A673 (cell line): ENCODE results near the gene SHANK3. TPM values are rescaled to one million over a fixed set of nuclear protein-coding genes. Genes with fewer than 3 reads are reported as not detected.

Experiments
- BruUV-seq: library from RNA; stranded (reverse); fragments of 400-500 nt; replicated peaks from 2 replicates; lab custom pipeline; 2021; lab: Mats Ljungman, UMichigan
- CTCF ChIA-PET: fragments of 300-600 bp; sonication (Branson Sonifier 250); formaldehyde crosslinking; loops from one replicate; lab custom pipeline; 2022; ENCODE audit warnings: antibody characterized with exemption; lab: Charles Lee
- POLR2A ChIA-PET: fragments of 300-600 bp; sonication (Branson Sonifier 250); formaldehyde crosslinking; loops from one replicate; lab custom pipeline; 2022; ENCODE audit warnings: antibody characterized with exemption; ENCODE audit not compliant: low non-redundant PET; lab: Charles Lee
- DNase-seq: peaks from one replicate; pipeline ENCODE4 v3.0.0-alpha.2; 2015; ENCODE audit warnings: low spot score
- H3K27ac ChIP-seq: fragments of 200-600 bp; sonication (generic); 2 replicates; pipeline ENCODE4 v1.5.1; 2016; ENCODE audit warnings: mixed run types, low read depth, mild to moderate bottlenecking, mixed read lengths, antibody characterized with exemption, low read length; ENCODE audit not compliant: poor library complexity, severe bottlenecking
- H3K27me3 ChIP-seq: fragments of 200-600 bp; sonication (generic); replicated peaks from 2 replicates; pipeline ENCODE4 v1.6.1; 2017; ENCODE audit warnings: mixed run types, low read depth, mild to moderate bottlenecking, mixed read lengths, antibody characterized with exemption, low read length; ENCODE audit not compliant: insufficient read depth, poor library complexity
- H3K36me3 ChIP-seq: fragments of 200-600 bp; sonication (generic); 2 replicates; pipeline ENCODE4 v1.6.1; 2016; ENCODE audit warnings: mixed run types, mild to moderate bottlenecking, mixed read lengths, antibody characterized with exemption, low read length; ENCODE audit not compliant: insufficient read depth, poor library complexity, severe bottlenecking
- H3K4me1 ChIP-seq: fragments of 200-600 bp; sonication (generic); 2 replicates; pipeline ENCODE4 v1.6.1; 2017; ENCODE audit warnings: mixed run types, mild to moderate bottlenecking, mixed read lengths, antibody characterized with exemption, low read length; ENCODE audit not compliant: insufficient read depth, poor library complexity, severe bottlenecking
- H3K4me3 ChIP-seq: fragments of 200-600 bp; sonication (generic); 2 replicates; pipeline ENCODE4 v1.5.1; 2016; ENCODE audit warnings: low read depth, mixed run types, mild to moderate bottlenecking, mixed read lengths, low read length; ENCODE audit not compliant: poor library complexity, severe bottlenecking
- H3K9me3 ChIP-seq: fragments of 200-600 bp; sonication (generic); 2 replicates; pipeline ENCODE4 v1.6.1; 2016; ENCODE audit warnings: mixed run types, low read depth, mild to moderate bottlenecking, mixed read lengths, antibody characterized with exemption, low read length; ENCODE audit not compliant: poor library complexity, severe bottlenecking
- CTCF ChIP-seq: fragments of 300-800, 200-600 bp; sonication (generic); conservative IDR thresholded peaks from 2 replicates; pipeline ENCODE4 v1.5.1; 2017; ENCODE audit warnings: low read depth, mild to moderate bottlenecking, antibody characterized with exemption, low read length, moderate library complexity, mixed read lengths
- EZH2 ChIP-seq: fragments of 200-600 bp; sonication (generic); IDR thresholded peaks from 2 replicates; pipeline ENCODE4 v1.6.1; 2017; ENCODE audit warnings: borderline replicate concordance, low read depth, mild to moderate bottlenecking, mixed read lengths, antibody characterized with exemption, low read length; ENCODE audit not compliant: poor library complexity, severe bottlenecking
- intact Hi-C: fragments of 100-400 bp; cut with micrococcal nuclease; formaldehyde crosslinking; loops from one replicate; pipeline ENCODE4 v1.10.0; 2022; ENCODE audit not compliant: unreplicated experiment
- total RNA-seq: library from RNA; stranded (reverse); gene quantifications from 2 replicates; pipeline ENCODE4 v1.2.3, GENCODE V29; 2021

The SHANK3 gene
- total RNA-seq, 1 experiment from 2014 or later: 4.4 TPM

GRCh38 chr22:50684501-50684900 lies 11.9 kb downstream of the SHANK3 start:
- H3K27ac ChIP-seq: no peak overlapping the region
- no peak overlapping the region for H3K4me3 ChIP-seq
- no peaks in the 10 kb centered on the region for H3K9me3 ChIP-seq
- H3K4me1 ChIP-seq: no peaks in the 10 kb centered on the region
- intact Hi-C loops: no loop called here
- no peak for DNase-seq
- CTCF ChIA-PET: no interaction called here
- TF ChIP-seq EZH2 (no peak), CTCF (no peak)
- H3K27me3 ChIP-seq: no peaks in the 10 kb centered on the region
- BruUV-seq: no TSS peak
- POLR2A ChIA-PET: no interaction called here
- no peaks in the 10 kb centered on the region for H3K36me3 ChIP-seq

- CTCF ChIA-PET: interaction anchor here (0.5 kb wide), 1 partner anchor 409 kb away, joined by 15 read pairs; no protein-coding TSS in a partner anchor
- no peak for TF ChIP-seq CTCF
- TF ChIP-seq EZH2: no peak
- POLR2A ChIA-PET: no interaction called here
- H3K4me1 ChIP-seq: no peaks in the 10 kb centered on the region
- H3K27me3 ChIP-seq: no peaks in the 10 kb centered on the region
- no peak overlapping the region for H3K27ac ChIP-seq
- no peaks in the 10 kb centered on the region for H3K9me3 ChIP-seq
- no peaks in the 10 kb centered on the region for H3K36me3 ChIP-seq
- no peak for DNase-seq
- H3K4me3 ChIP-seq: no peak overlapping the region
- no TSS peak for BruUV-seq
- intact Hi-C loops: no loop called here
Observed at GRCh38 chr22:50684986-50685385, 12.4 kb downstream of the SHANK3 start.

- no peak for DNase-seq
- Histone ChIP-seq H3K4me1 (no peaks in the 10 kb centered on the region), H3K27me3 (no peaks in the 10 kb centered on the region), H3K9me3 (no peaks in the 10 kb centered on the region), H3K27ac (no peak overlapping the region), H3K4me3 (no peak overlapping the region), H3K36me3 (no peaks in the 10 kb centered on the region)
- ChIA-PET POLR2A (no interaction called here), CTCF (no interaction called here)
- no peak for TF ChIP-seq EZH2
- no peak for TF ChIP-seq CTCF
- no TSS peak for BruUV-seq
- intact Hi-C loops: no loop called here
Observed at GRCh38 chr22:50686794-50687193, 14.2 kb downstream of the SHANK3 start.
